HCT116 (cell line): ENCODE measurements around the gene NUCB1. TPM values are rescaled to one million over a fixed set of nuclear protein-coding genes. Genes with fewer than 3 reads are reported as not detected.
"Not testable (repeated sequence)": the region's sequence is repeated elsewhere in the genome, so short reads cannot be mapped to it uniquely, and the experiment has no call there.

Experiments used
- ATAC-seq: fragments of 200-7000 bp; cut with Tn5 transposase; 2 replicates; pipeline ENCODE4 v1.9.1; 2020; ENCODE audit warnings: mild to moderate bottlenecking, moderate library complexity
- BruUV-seq: library from RNA; stranded (reverse); fragments of 400-500 nt; replicated peaks from 2 replicates; lab custom pipeline; 2021; lab: Mats Ljungman, UMichigan
- CTCF ChIA-PET: fragments of 300-600 bp; sonication (Branson Sonifier 250); formaldehyde crosslinking; loops from one replicate; lab custom pipeline; 2021; ENCODE audit warnings: antibody characterized with exemption; lab: Charles Lee
- POLR2A ChIA-PET: fragments of 300-600, 350-600 bp; sonication (Branson Sonifier 250); formaldehyde crosslinking; loops from one replicate; lab custom pipeline; 2021; ENCODE audit warnings: antibody characterized with exemption; lab: Charles Lee
- RAD21 ChIA-PET, 2 experiments: fragments of 300-600 bp; sonication (Branson Sonifier 250); formaldehyde crosslinking; loops; one replicate each; lab custom pipeline; 2023; ENCODE audit warnings: low total read pairs in 2 of 2; ENCODE audit not compliant: uncharacterized antibody in 2 of 2, unreplicated experiment in 2 of 2, low non-redundant PET in 1 of 2; lab: Charles Lee
- DNase-seq: peaks from one replicate; pipeline ENCODE4 v3.0.0-alpha.2; 2010; ENCODE audit warnings: low read depth, low spot score
- H2AFZ ChIP-seq: fragments of 200-600 bp; shearing (Covaris generic), sonication (generic); 2 replicates; pipeline ENCODE4 v1.6.1; 2017; ENCODE audit warnings: low read depth, mixed run types, mixed read lengths, antibody characterized with exemption, low read length; ENCODE audit not compliant: poor library complexity, severe bottlenecking
- H3K27ac ChIP-seq: 2 replicates; pipeline ENCODE4 v1.5.1; 2012; ENCODE audit warnings: low read depth, low read length
- H3K27me3 ChIP-seq: fragments of 200-600 bp; sonication (generic); 2 replicates; pipeline ENCODE4 v1.6.1; 2016; ENCODE audit warnings: mixed run types, low read length, mixed read lengths; ENCODE audit not compliant: insufficient read depth
- H3K36me3 ChIP-seq, 2 experiments: fragments of 200-500 bp in 1 of 2; fragments of 200-600 bp in 1 of 2; sonication (Bioruptor generic) in 1 of 2; sonication (generic) in 1 of 2; 2 replicates each; pipeline versions ENCODE4 v1.5.1 to v1.6.1; 2014 to 2016; ENCODE audit warnings: low read length in 2 of 2, inconsistent platforms in 1 of 2, mixed read lengths in 1 of 2, mixed run types in 1 of 2; ENCODE audit not compliant: insufficient read depth in 2 of 2, control insufficient read depth in 1 of 2
- H3K4me1 ChIP-seq, 2 experiments: fragments of 200-600 bp in 1 of 2; sonication (generic) in 1 of 2; 2 replicates each; pipeline versions ENCODE4 v1.5.1 to v1.6.1; 2012 to 2017; ENCODE audit warnings: low read length in 2 of 2, inconsistent platforms in 1 of 2, mild to moderate bottlenecking in 1 of 2, mixed read lengths in 1 of 2, mixed run types in 1 of 2, moderate library complexity in 1 of 2; ENCODE audit not compliant: insufficient read depth in 2 of 2, control insufficient read depth in 1 of 2
- H3K4me2 ChIP-seq: fragments of 200-600 bp; sonication (generic); 2 replicates; pipeline ENCODE4 v1.6.1; 2017; ENCODE audit warnings: mixed run types, low read length, mixed read lengths
- H3K4me3 ChIP-seq, 2 experiments: fragments of 200-600 bp in 1 of 2; sonication (generic) in 1 of 2; replicated peaks in 1 of 2; 2 replicates each; pipeline ENCODE4 v1.5.1; 2011 to 2016; ENCODE audit warnings: low read length in 2 of 2, control low read depth in 1 of 2, low read depth in 1 of 2, mild to moderate bottlenecking in 1 of 2, mixed read lengths in 1 of 2, mixed run types in 1 of 2
- H3K79me2 ChIP-seq: fragments of 200-600 bp; sonication (generic); 2 replicates; pipeline ENCODE4 v1.6.1; 2017; ENCODE audit warnings: mild to moderate bottlenecking, mixed run types, low read length, moderate library complexity, mixed read lengths; ENCODE audit not compliant: insufficient read depth
- H3K9ac ChIP-seq: fragments of 200-600 bp; sonication (generic); 2 replicates; pipeline ENCODE4 v1.6.1; 2016; ENCODE audit warnings: low read length, mixed read lengths
- H3K9me2 ChIP-seq: fragments of 200-600 bp; sonication (generic), shearing (Covaris generic); 2 replicates; pipeline ENCODE4 v1.6.1; 2017; ENCODE audit warnings: mixed run types, mild to moderate bottlenecking, moderate library complexity; ENCODE audit not compliant: insufficient read depth
- H3K9me3 ChIP-seq, 2 experiments: fragments of 200-500 bp in 1 of 2; fragments of 200-600 bp in 1 of 2; sonication (Bioruptor generic) in 1 of 2; sonication (generic) in 1 of 2; 2 replicates each; pipeline ENCODE4 v1.6.1; 2014 to 2017; ENCODE audit warnings: low read length in 2 of 2, mixed read lengths in 2 of 2, inconsistent platforms in 1 of 2, low read depth in 1 of 2, mild to moderate bottlenecking in 1 of 2, mixed run types in 1 of 2, moderate library complexity in 1 of 2; ENCODE audit not compliant: control insufficient read depth in 1 of 2, insufficient read depth in 1 of 2
- H4K20me1 ChIP-seq: fragments of 200-600 bp; sonication (generic), shearing (Covaris generic); 2 replicates; pipeline ENCODE4 v1.6.1; 2017; ENCODE audit warnings: mixed run types, mild to moderate bottlenecking, moderate library complexity; ENCODE audit not compliant: insufficient read depth
- ATF3 ChIP-seq: IDR thresholded peaks from 2 replicates; pipeline ENCODE4 v1.6.1; 2012
- FOSL1 ChIP-seq: IDR thresholded peaks from 2 replicates; pipeline ENCODE4 v1.6.1; 2012; ENCODE audit warnings: low read depth
- intact Hi-C: fragments of 100-400 bp; cut with micrococcal nuclease; formaldehyde crosslinking; loops from 2 replicates; pipeline ENCODE4 v1.10.0; 2022
- total RNA-seq: library from RNA; stranded (reverse); gene quantifications from one replicate; pipeline ENCODE4 v1.2.1, GENCODE V29; 2021; ENCODE audit not compliant: unreplicated experiment

The NUCB1 gene
- total RNA-seq, 1 experiment from 2014 or later, result 88.8 TPM

- DNase-seq (peak; percentile 60), ATAC-seq (peak; percentile 67)
- H3K4me2 ChIP-seq, result peak overlapping the region; percentile 76
- peaks cover 22 to 44% of the 10 kb centered on the region in 2 experiments for H3K4me1 ChIP-seq
- peak overlapping the region; percentile 44 for H3K9ac ChIP-seq
- H4K20me1 ChIP-seq, result no peaks in the 10 kb centered on the region
- ChIA-PET CTCF (interaction anchor here (1.5 kb wide), 1 partner anchor 130 kb away, joined by 6 read pairs; no protein-coding TSS in a partner anchor), POLR2A (interaction anchor here (0.7 to 1.7 kb wide), 4 partner anchors 8 to 51 kb away, joined by 3 to 7 read pairs (median 4); partner anchors contain the start of gene DHDH), RAD21 (interaction anchor here in 1 of 2 experiments (0.6 kb wide), 1 partner anchor 20 kb away, joined by 4 read pairs; no protein-coding TSS in a partner anchor)
- H3K9me2 ChIP-seq, result no peaks in the 10 kb centered on the region
- TF ChIP-seq ATF3 (no peak), FOSL1 (peak; percentile 69)
- no peaks in the 10 kb centered on the region for H3K36me3 ChIP-seq
- H3K27me3 ChIP-seq, result no peaks in the 10 kb centered on the region
- no peak overlapping the region for H2AFZ ChIP-seq
- no TSS peak for BruUV-seq
- no peak overlapping the region for H3K27ac ChIP-seq
- intact Hi-C loops, result no loop called here
- H3K79me2 ChIP-seq, result no peaks in the 10 kb centered on the region
- H3K9me3 ChIP-seq, result no peaks in the 10 kb centered on the region
- no peak overlapping the region for H3K4me3 ChIP-seq
Observed at GRCh38 chr19:48925240-48925843, 25.2 kb downstream of the NUCB1 start.

GRCh38 chr19:48925890-48926289, 25.8 kb downstream of the NUCB1 start:
- peak overlapping the region; percentile 76 for H3K4me2 ChIP-seq
- H3K27ac ChIP-seq, H3K27me3 ChIP-seq, DNase-seq, RAD21 ChIA-PET, BruUV-seq, H3K4me3 ChIP-seq, H3K79me2 ChIP-seq, intact Hi-C loops, H4K20me1 ChIP-seq, H3K9me2 ChIP-seq, H3K36me3 ChIP-seq, H3K9me3 ChIP-seq, H2AFZ ChIP-seq: not testable (repeated sequence)
- 0 out of 2 replicates have a peak, but pooled peaks have one; percentile 6 for ATAC-seq
- H3K9ac ChIP-seq, result peak overlapping the region; percentile 44
- CTCF ChIA-PET, result interaction anchor here (1.5 kb wide), 1 partner anchor 130 kb away, joined by 6 read pairs; no protein-coding TSS in a partner anchor
- POLR2A ChIA-PET, result interaction anchor here (1.0 to 1.7 kb wide), 3 partner anchors 7 to 52 kb away, joined by 3 to 7 read pairs (median 4); partner anchors contain the start of gene DHDH
- H3K4me1 ChIP-seq, result peaks cover 22 to 44% of the 10 kb centered on the region in 2 experiments
